H9 (cell line): ENCODE data around the gene RNF130. TPM values are rescaled to one million over a fixed set of nuclear protein-coding genes. Genes with fewer than 3 reads are reported as not detected.

Experiments used
- DNase-seq: peaks from one replicate; pipeline ENCODE4 v3.0.0-alpha.2; 2017
- H2AFZ ChIP-seq: one replicate; pipeline ENCODE4 v1.6.1; 2013; ENCODE audit warnings: mild to moderate bottlenecking, low read length, control low read depth, moderate library complexity
- H2AK5ac ChIP-seq: 2 replicates; pipeline ENCODE4 v1.6.1; 2013; ENCODE audit warnings: low read length, control low read depth, mixed read lengths; ENCODE audit not compliant: insufficient read length
- H2BK120ac ChIP-seq: one replicate; pipeline ENCODE4 v1.6.1; 2013; ENCODE audit warnings: low read depth, mild to moderate bottlenecking, low read length, control low read depth, inconsistent platforms; ENCODE audit not compliant: poor library complexity, severe bottlenecking
- H2BK12ac ChIP-seq: 2 replicates; pipeline ENCODE4 v1.6.1; 2013; ENCODE audit warnings: low read length, control low read depth, mixed read lengths, low read depth; ENCODE audit not compliant: insufficient read length
- H2BK15ac ChIP-seq: 2 replicates; pipeline ENCODE4 v1.6.1; 2013; ENCODE audit warnings: low read depth, low read length, control low read depth
- H2BK20ac ChIP-seq: one replicate; pipeline ENCODE4 v1.6.1; 2013; ENCODE audit warnings: low read depth, mild to moderate bottlenecking, low read length, control low read depth, inconsistent platforms; ENCODE audit not compliant: poor library complexity, severe bottlenecking
- H2BK5ac ChIP-seq: 2 replicates; pipeline ENCODE4 v1.6.1; 2013; ENCODE audit warnings: low read length, control low read depth, mixed read lengths; ENCODE audit not compliant: insufficient read length
- H3K14ac ChIP-seq: 2 replicates; pipeline ENCODE4 v1.6.1; 2013; ENCODE audit warnings: low read length, control low read depth; ENCODE audit not compliant: insufficient read depth
- H3K18ac ChIP-seq: 2 replicates; pipeline ENCODE4 v1.6.1; 2013; ENCODE audit warnings: low read depth, mild to moderate bottlenecking, mixed read lengths, low read length, control low read depth; ENCODE audit not compliant: insufficient read length
- H3K23ac ChIP-seq: 2 replicates; pipeline ENCODE4 v1.6.1; 2013; ENCODE audit warnings: low read length, control low read depth, mixed read lengths, low read depth; ENCODE audit not compliant: insufficient read length
- H3K23me2 ChIP-seq: 2 replicates; pipeline ENCODE4 v1.6.1; 2013; ENCODE audit warnings: low read depth, mild to moderate bottlenecking, mixed read lengths, low read length, control low read depth; ENCODE audit not compliant: insufficient read length, poor library complexity, severe bottlenecking
- H3K27ac ChIP-seq: 2 replicates; pipeline ENCODE4 v1.5.1; 2013; ENCODE audit warnings: low read length, control low read depth, mixed read lengths, low read depth; ENCODE audit not compliant: insufficient read length
- H3K27me3 ChIP-seq: 2 replicates; pipeline ENCODE4 v1.6.1; 2013; ENCODE audit warnings: low read length, control low read depth, inconsistent platforms; ENCODE audit not compliant: insufficient read depth
- H3K4ac ChIP-seq: 2 replicates; pipeline ENCODE4 v1.6.1; 2013; ENCODE audit warnings: low read depth, mild to moderate bottlenecking, control low read depth, inconsistent platforms, low read length, moderate library complexity
- H3K4me1 ChIP-seq: 2 replicates; pipeline ENCODE4 v1.6.1; 2013; ENCODE audit warnings: low read length, control low read depth, inconsistent platforms; ENCODE audit not compliant: insufficient read depth
- H3K4me2 ChIP-seq: 2 replicates; pipeline ENCODE4 v1.6.1; 2013; ENCODE audit warnings: low read length, control low read depth, mixed read lengths; ENCODE audit not compliant: insufficient read length, insufficient read depth
- H3K56ac ChIP-seq: 2 replicates; pipeline ENCODE4 v1.6.1; 2013; ENCODE audit warnings: low read depth, mild to moderate bottlenecking, mixed read lengths, low read length, control low read depth; ENCODE audit not compliant: insufficient read length
- H3K79me1 ChIP-seq: 2 replicates; pipeline ENCODE4 v1.6.1; 2013; ENCODE audit warnings: low read depth, mild to moderate bottlenecking, moderate library complexity, low read length, control low read depth, inconsistent platforms; ENCODE audit not compliant: insufficient read depth, poor library complexity, severe bottlenecking
- H3K79me2 ChIP-seq: 2 replicates; pipeline ENCODE4 v1.6.1; 2013; ENCODE audit warnings: low read length, control low read depth, inconsistent platforms; ENCODE audit not compliant: insufficient read depth
- H3K9ac ChIP-seq: 2 replicates; pipeline ENCODE4 v1.6.1; 2013; ENCODE audit warnings: low read length, control low read depth, mixed read lengths; ENCODE audit not compliant: insufficient read length; ENCODE audit errors: extremely low read depth
- H3K9me3 ChIP-seq: one replicate; pipeline ENCODE4 v1.6.1; 2013; ENCODE audit warnings: low read depth, low read length, inconsistent platforms; ENCODE audit not compliant: control insufficient read depth
- H3T11ph ChIP-seq: one replicate; pipeline ENCODE4 v1.6.1; 2013; ENCODE audit warnings: mild to moderate bottlenecking, low read length, control low read depth, inconsistent platforms
- H4K20me1 ChIP-seq: one replicate; pipeline ENCODE4 v1.6.1; 2013; ENCODE audit not compliant: control insufficient read depth, insufficient read length, insufficient read depth
- H4K5ac ChIP-seq: 2 replicates; pipeline ENCODE4 v1.6.1; 2013; ENCODE audit warnings: low read depth, mild to moderate bottlenecking, mixed read lengths, low read length, control low read depth; ENCODE audit not compliant: insufficient read length
- H4K8ac ChIP-seq: replicated peaks from 2 replicates; pipeline ENCODE4 v1.6.1; 2013; ENCODE audit warnings: low read length, control low read depth, mixed read lengths, low read depth; ENCODE audit not compliant: insufficient read length
- H4K91ac ChIP-seq: 2 replicates; pipeline ENCODE4 v1.6.1; 2013; ENCODE audit warnings: low read depth, mild to moderate bottlenecking, moderate library complexity, mixed read lengths, low read length, control low read depth; ENCODE audit not compliant: insufficient read length
- H3K27ac Mint-ChIP-seq, 3 experiments: 2 replicates in 2 of 3; 3 replicates in 1 of 3; pipeline ENCODE4 v1.8.0; 2020 to 2021; ENCODE audit warnings: mixed read lengths in 3 of 3, mild to moderate bottlenecking in 1 of 3, moderate library complexity in 1 of 3
- H3K27me3 Mint-ChIP-seq: 2 replicates; pipeline ENCODE4 v1.8.0; 2021; ENCODE audit warnings: low read depth, mild to moderate bottlenecking, moderate library complexity, mixed read lengths
- H3K36me3 Mint-ChIP-seq, 3 experiments: 2 replicates in 2 of 3; 3 replicates in 1 of 3; pipeline ENCODE4 v1.8.0; 2020 to 2021; ENCODE audit warnings: low read depth in 3 of 3, mixed read lengths in 3 of 3; ENCODE audit not compliant: insufficient read depth in 1 of 3
- H3K4me1 Mint-ChIP-seq, 2 experiments: 2 replicates each; pipeline ENCODE4 v1.8.0; 2020; ENCODE audit warnings: mixed read lengths in 2 of 2
- H3K4me3 Mint-ChIP-seq, 2 experiments: 2 replicates in 1 of 2; 3 replicates in 1 of 2; pipeline ENCODE4 v1.8.0; 2020 to 2021; ENCODE audit warnings: mild to moderate bottlenecking in 2 of 2, mixed read lengths in 2 of 2, moderate library complexity in 1 of 2
- H3K9me3 Mint-ChIP-seq, 2 experiments: 2 replicates in 1 of 2; 3 replicates in 1 of 2; pipeline ENCODE4 v1.8.0; 2020; ENCODE audit warnings: mild to moderate bottlenecking in 2 of 2, mixed read lengths in 2 of 2, moderate library complexity in 1 of 2
- WGBS: extraction: QIAGEN DNeasy Blood & Tissue Kit; methylation state at CpG from one replicate; pipeline ENCODE4 v1.1.7; 2013; ENCODE audit warnings: missing lambda C conversion rate, low lambda C conversion rate, mixed read lengths; ENCODE audit not compliant: insufficient read length; ENCODE audit errors: extremely low coverage; 5-methylcytosine and 5-hydroxymethylcytosine counted together
- total RNA-seq: library from RNA; stranded (reverse); gene quantifications from 2 replicates; pipeline ENCODE4 v1.2.1, GENCODE V29; 2021
- TF ChIP-seq, protein P1 (sequence below): fragments of 200-600 bp; sonication (generic); conservative IDR thresholded peaks from 3 replicates; pipeline ENCODE4 v1.8.0; 2021; ENCODE audit warnings: antibody characterized with exemption, mild to moderate bottlenecking

RNF130 gene
- total RNA-seq, 1 experiment from 2014 or later, result 80.0 TPM

DNA sequence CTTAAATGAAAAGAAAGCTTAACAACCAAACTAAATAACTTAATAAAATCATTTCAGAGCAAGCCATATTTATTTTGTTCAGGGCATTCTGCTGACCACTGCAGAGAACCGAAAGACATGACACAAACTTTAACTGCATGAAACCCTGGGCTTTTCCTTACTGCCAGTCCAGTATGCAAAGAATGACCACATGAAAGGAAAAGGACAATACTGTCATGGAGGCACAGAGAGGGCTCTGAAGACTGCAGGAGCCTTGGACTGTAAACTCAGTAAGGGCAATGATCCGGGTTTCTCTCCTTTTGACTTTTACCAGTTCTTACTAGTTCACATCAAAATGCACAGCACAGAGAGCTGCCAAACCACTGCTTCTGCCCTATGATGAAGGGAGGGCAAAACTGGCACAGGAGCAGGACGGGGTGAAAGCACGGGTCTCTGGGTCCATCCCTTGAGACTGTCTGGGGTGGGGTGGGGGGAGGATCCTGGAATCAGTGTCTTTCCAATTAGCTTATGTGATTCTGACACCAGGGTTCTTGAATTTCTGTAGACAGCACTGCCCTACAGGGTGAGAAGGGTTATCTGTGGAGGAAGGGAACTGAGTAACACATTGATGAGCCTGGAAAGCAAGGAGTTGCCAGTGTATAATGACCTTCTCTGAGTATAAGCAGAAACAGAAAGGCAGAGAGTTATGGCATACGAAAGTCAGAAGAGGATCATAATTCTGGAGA lies 44.7 kb downstream of the RNF130 start:
- no peak overlapping the region for H4K5ac ChIP-seq
- H3T11ph ChIP-seq, result no peak overlapping the region
- DNase-seq, result no peak
- H3K56ac ChIP-seq, result no peak overlapping the region
- no peak overlapping the region for H4K8ac ChIP-seq
- H4K20me1 ChIP-seq, result no peaks in the 10 kb centered on the region
- no peak overlapping the region for H2BK12ac ChIP-seq
- no peak overlapping the region for H3K27ac ChIP-seq
- no peak overlapping the region for H2BK20ac ChIP-seq
- H3K27ac Mint-ChIP-seq, result peak overlapping the region; percentile 33 to 72 (median 37); a peak in 3 of 7 replicates
- H2BK120ac ChIP-seq, result no peak overlapping the region
- no peak overlapping the region for H3K18ac ChIP-seq
- peaks cover 4 to 32% (median 26%) of the 10 kb centered on the region in 3 experiments; a peak in 6 of 7 replicates for H3K36me3 Mint-ChIP-seq
- TF ChIP-seq, protein P1, sequence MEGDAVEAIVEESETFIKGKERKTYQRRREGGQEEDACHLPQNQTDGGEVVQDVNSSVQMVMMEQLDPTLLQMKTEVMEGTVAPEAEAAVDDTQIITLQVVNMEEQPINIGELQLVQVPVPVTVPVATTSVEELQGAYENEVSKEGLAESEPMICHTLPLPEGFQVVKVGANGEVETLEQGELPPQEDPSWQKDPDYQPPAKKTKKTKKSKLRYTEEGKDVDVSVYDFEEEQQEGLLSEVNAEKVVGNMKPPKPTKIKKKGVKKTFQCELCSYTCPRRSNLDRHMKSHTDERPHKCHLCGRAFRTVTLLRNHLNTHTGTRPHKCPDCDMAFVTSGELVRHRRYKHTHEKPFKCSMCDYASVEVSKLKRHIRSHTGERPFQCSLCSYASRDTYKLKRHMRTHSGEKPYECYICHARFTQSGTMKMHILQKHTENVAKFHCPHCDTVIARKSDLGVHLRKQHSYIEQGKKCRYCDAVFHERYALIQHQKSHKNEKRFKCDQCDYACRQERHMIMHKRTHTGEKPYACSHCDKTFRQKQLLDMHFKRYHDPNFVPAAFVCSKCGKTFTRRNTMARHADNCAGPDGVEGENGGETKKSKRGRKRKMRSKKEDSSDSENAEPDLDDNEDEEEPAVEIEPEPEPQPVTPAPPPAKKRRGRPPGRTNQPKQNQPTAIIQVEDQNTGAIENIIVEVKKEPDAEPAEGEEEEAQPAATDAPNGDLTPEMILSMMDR, result no peak
- H2BK15ac ChIP-seq, result no peak overlapping the region
- no peak overlapping the region for H2BK5ac ChIP-seq
- H3K14ac ChIP-seq, result no peak overlapping the region
- no peaks in the 10 kb centered on the region for H3K23me2 ChIP-seq
- WGBS, result no CpG with 5 or more reads among the region's 5 CpGs
- H3K23ac ChIP-seq, result no peak overlapping the region
- no peak overlapping the region for H3K4me2 ChIP-seq
- peaks cover 22 to 26% of the 10 kb centered on the region in 2 experiments for H3K4me1 Mint-ChIP-seq
- no peak overlapping the region for H3K9ac ChIP-seq
- H3K9me3 Mint-ChIP-seq, result no peaks in the 10 kb centered on the region
- H2AFZ ChIP-seq, result no peak overlapping the region
- no peaks in the 10 kb centered on the region for H3K27me3 Mint-ChIP-seq
- H3K4me3 Mint-ChIP-seq, result no peak overlapping the region
- H3K9me3 ChIP-seq, result no peaks in the 10 kb centered on the region
- no peaks in the 10 kb centered on the region; the same call in 1 of the 2 replicates for H3K79me2 ChIP-seq
- peaks cover 3% of the 10 kb centered on the region for H3K79me1 ChIP-seq
- no peaks in the 10 kb centered on the region for H3K27me3 ChIP-seq
- H4K91ac ChIP-seq, result no peak overlapping the region
- H3K4ac ChIP-seq, result no peak overlapping the region
- no peaks in the 10 kb centered on the region for H3K4me1 ChIP-seq
- H2AK5ac ChIP-seq, result no peak overlapping the region
